GM12875 (cell line): ENCODE results near the gene ZNF175.

Experiments used
- H3K4me3 ChIP-seq: one replicate; pipeline ENCODE4 v1.5.1; 2011; ENCODE audit warnings: low read depth, low read length, control low read depth
- TF ChIP-seq, protein P1 (sequence below): IDR thresholded peaks from 2 replicates; pipeline ENCODE4 v1.5.1; 2011; ENCODE audit warnings: low read depth, mild to moderate bottlenecking, control low read depth, inconsistent platforms, low read length, moderate library complexity, borderline replicate concordance; ENCODE audit not compliant: insufficient read depth

The ZNF175 gene

DNA sequence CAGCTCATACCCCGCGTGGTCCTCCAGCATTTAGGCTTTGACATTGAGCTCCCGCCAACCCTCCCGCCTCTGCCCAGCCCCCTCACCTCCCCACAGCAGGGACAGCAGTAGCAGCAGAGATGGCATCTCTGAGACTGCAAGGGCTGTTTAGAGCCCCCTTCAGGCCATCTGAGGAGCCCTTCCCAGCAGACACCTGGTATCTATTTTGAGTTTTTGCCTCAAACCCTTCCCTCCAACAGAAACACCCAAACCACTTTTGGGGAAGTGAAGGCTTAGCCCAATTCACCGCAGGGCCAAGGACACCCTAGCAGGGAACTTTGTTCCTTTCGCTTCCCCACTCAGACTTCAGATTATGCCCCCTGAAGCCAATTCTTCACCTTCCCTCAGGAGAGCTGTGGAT is 6.3 kb upstream of the ZNF175 start:
- H3K4me3 ChIP-seq = no peak overlapping the region
- TF ChIP-seq, protein P1, sequence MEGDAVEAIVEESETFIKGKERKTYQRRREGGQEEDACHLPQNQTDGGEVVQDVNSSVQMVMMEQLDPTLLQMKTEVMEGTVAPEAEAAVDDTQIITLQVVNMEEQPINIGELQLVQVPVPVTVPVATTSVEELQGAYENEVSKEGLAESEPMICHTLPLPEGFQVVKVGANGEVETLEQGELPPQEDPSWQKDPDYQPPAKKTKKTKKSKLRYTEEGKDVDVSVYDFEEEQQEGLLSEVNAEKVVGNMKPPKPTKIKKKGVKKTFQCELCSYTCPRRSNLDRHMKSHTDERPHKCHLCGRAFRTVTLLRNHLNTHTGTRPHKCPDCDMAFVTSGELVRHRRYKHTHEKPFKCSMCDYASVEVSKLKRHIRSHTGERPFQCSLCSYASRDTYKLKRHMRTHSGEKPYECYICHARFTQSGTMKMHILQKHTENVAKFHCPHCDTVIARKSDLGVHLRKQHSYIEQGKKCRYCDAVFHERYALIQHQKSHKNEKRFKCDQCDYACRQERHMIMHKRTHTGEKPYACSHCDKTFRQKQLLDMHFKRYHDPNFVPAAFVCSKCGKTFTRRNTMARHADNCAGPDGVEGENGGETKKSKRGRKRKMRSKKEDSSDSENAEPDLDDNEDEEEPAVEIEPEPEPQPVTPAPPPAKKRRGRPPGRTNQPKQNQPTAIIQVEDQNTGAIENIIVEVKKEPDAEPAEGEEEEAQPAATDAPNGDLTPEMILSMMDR = peak; percentile 72

DNA sequence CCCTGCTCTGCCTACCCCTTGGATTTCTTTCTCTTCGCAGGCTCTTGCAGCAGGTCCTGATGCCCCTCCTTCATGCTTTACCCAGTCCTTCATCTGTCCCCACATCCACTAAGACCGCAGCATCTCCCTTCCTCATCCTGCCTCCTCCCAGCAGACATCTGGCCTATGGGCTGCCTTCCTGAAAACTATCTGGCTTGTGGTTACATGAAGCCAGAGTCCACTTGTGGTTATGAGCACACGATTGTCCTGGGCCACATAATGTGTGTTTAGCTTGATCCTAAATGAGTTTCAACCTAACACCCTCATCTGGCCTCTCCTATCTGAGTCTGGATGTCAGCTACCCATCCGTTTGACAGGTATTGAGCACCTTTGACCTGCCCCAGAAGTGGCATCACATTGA is 5.5 kb upstream of the ZNF175 start:
- TF ChIP-seq, protein P1 = no peak
- H3K4me3 ChIP-seq = no peak overlapping the region

DNA sequence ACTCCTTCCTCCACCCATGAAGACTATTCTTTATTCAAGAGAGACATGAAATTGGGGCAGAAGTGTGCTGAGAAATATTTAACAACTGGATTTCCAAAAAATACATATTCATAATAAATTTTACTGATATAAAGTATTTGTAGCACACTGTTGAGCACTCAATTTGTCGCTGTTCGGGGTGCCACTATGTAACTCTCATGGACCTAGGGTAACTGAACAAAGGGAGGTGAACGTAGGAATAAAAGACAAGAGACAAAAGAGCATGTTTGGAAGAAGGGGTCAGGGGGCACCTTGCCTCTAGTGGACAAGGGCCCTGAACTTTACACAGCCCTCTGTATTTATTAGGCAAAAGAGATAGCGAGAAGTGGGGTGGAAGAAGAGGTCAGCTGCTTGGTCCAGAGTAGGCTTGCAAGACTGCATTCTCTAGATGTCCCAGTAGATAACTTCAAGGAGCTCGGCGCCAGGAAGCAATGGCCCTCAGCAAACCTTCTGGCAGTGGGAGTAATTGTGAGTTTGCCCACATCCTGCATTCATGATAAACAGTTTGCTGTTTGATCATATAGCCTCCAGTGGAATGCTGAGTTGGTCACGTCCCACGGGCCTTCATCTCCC is 4.5 kb upstream of the ZNF175 start:
- TF ChIP-seq, protein P1 = no peak
- no peak overlapping the region for H3K4me3 ChIP-seq

DNA sequence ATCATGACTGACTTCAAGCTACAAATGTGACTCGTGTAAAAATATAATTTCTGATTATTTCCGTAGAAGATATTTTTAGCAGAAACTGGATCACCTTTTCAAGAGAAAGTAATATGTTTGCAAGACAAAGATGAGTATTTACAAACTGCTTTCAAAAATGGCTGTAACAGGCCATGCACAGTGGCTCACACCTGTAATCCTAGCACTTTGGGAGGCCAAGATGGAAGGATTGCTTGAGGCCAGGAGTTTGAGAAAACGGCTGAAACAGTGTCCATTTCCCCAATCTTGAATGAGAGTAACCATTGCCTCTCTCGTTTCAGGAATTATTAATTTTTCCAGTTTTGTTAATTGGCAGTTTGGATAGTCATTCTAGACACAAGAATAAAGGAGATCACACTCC is 3.5 kb upstream of the ZNF175 start:
- TF ChIP-seq, protein P1 = no peak
- no peak overlapping the region for H3K4me3 ChIP-seq

DNA sequence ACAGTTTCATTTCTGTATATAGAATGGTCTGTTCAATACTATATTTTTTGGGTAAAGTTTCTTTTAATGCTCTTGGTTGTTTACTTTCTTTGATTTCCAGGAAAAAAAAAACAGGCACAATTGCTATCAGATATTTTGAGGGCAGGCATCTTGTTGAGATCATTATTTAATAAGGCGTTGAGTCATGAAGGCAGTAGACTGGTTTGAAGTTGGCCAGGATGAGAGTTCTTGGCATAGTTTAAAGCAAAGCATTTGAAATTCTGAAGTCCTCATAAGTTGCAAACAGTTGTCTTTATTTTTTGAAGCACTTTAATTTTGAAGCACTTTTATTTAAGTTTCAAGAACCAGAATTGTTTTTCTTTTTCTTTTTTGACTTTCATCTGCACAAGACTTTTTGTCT is 2.6 kb upstream of the ZNF175 start:
- TF ChIP-seq, protein P1 = no peak
- no peak overlapping the region for H3K4me3 ChIP-seq

DNA sequence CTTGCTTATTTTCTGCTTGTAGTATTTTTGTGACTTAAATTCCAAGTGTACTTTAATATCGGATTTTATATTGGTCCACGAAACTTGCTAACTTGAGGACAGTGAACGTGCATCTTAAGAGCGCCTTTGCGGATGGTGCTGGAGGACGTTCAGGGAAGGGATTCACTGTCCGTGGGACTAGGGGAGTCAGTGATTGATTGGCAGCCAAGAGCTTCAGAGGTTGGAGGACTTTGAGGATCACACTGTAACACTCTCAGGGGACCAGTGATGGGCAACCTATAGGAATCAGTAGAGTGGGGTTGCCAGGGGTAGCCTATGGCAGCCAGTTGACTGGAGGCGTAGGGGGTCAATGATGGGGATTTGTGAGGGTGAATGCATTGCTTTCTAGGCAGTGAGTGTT is 516 bp downstream of the ZNF175 start:
- TF ChIP-seq, protein P1 = no peak
- H3K4me3 ChIP-seq = peak overlapping the region; percentile 77

DNA sequence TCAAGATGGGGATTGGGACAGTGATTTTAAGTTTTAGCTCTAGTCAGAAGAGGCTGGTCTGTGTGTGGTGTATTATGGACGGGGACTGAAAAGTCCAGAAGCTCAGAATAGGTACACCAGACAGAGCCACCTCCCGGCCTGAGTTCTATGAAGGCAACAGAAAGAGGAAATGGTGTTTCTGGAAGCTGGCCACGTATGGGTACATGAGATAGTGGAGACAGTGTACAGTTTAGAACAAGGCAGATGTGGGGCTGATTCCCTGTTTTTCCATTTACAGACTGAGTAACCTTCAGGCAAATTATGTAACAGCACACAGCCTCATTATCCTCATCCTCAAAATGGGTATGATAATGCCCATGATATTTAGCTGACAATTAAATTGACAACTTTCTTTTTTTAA is 1.3 kb downstream of the ZNF175 start:
- H3K4me3 ChIP-seq = peak overlapping the region; percentile 77
- TF ChIP-seq, protein P1 = no peak
